ENCODE data around the gene FAM118A. TPM values are rescaled to one million over a fixed set of nuclear protein-coding genes. Genes with fewer than 3 reads are reported as not detected.

The FAM118A gene
- total and polyA plus RNA-seq, 11 donors = 4.0 to 46.8 (median 15.0) TPM

DNA sequence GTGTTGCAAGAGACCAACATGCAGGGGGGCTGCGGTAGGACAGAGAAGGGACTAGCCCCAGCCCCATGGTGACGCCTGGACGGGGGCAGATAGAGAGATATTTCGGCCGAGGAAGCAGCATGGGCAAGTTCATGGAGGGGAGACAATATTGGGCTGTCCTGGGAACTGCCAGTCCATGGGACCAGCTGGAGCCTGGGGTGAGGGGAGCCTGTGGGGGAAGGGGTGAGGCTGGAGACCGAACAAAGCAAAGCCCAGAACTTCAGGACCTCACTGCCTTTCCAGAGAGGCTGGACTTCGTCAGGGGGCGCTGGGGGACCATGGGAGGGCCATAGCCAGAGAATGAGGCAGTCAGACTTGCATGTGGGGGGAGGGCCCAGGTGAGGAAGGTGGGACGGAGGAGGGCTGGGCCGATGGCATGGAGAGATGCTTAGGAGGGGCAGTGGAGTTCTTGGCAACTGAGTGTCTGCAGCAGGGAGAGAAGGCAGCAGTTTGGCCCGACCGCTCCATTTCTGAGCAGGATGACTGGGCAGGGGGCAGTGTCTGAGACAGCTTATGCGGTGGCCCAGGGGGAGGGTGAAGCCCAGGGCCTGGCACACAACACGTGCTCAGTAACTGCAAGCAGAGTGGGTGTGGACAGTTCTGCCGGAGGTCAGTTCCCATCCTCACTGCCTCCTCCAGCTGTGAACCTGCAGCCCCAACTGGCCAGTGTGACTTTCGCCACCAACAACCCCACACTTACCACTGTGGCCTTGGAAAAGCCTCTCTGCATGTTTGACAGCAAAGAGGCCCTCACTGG is 24.3 kb upstream of the FAM118A start:
- WGBS, 4 donors = 38 to 57% (median 44%) methylated on average over 13 to 16 of the region's 16 CpGs
- intact Hi-C loops (cut with DNase I) = loop anchor here in 1 of 10 donors (2.0 kb wide), 1 partner anchor 23 kb away; the partner anchor contains the start of gene FAM118A

DNA sequence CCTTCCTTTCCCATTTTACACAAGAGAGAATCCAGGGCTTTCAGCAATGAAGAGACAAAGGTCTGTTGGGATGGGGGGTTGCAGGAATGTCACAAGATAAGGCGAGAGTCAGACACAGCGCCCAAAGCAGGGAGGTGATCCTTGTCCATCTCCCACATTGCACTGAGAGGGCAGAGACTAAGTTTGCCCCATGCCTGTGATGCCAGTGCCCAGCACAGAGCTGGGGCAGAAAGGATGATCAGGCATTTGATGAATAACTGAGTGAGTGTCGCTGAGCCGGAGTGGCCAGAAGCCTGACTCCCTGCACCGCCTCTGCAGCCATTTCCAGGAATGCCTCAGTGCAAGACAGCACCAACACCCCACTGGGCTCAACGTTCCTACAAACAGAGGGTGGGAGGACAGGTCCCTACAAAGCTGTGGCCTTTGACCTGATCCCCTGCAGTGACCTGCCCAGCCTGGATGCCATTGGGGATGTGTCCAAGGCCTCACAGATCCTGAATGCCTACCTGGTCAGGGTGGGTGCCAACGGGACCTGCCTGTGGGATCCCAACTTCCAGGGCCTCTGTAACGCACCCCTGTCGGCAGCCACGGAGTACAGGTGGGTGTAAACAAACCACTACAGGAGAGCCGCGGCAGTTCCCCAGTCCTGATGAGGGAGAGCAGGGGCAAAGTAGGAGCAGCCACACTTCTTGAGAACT is 22.7 kb upstream of the FAM118A start:
- H3K9me3 ChIP-seq = no peaks in the 10 kb centered on the region
- DNase-seq (no peak), ATAC-seq (no peak)
- 73 to 81% (median 76%) methylated on average over 10 to 12 of the region's 12 CpGs for whole genome bisulfite sequencing, 4 donors
- peaks cover 0 to 28% (median 6%) of the 10 kb centered on the region in 12 donors for H3K4me1 ChIP-seq
- intact Hi-C loops (cut with DNase I) = no loop called here
- no peak overlapping the region for H3K27ac ChIP-seq
- no peak overlapping the region for H3K4me3 ChIP-seq
- peaks cover 0 to 25% (median 0%) of the 10 kb centered on the region in 9 donors for H3K27me3 ChIP-seq
- H3K36me3 ChIP-seq = no peaks in the 10 kb centered on the region
- TF ChIP-seq POLR2A (IDR thresholded peaks at IDR 0.05) (no peak), CTCF (IDR thresholded peaks at IDR 0.05) (no peak)

More for the DNA sequence above, 24.3 kb upstream of the FAM118A start:
- TF ChIP-seq CTCF (IDR thresholded peaks at IDR 0.05) = peak in 2 of 12 donors; percentile 8 to 12
- no peak for TF ChIP-seq POLR2A (IDR thresholded peaks at IDR 0.05)
- no peaks in the 10 kb centered on the region for H3K36me3 ChIP-seq
- no peak overlapping the region for H3K27ac ChIP-seq
- ATAC-seq = peak in 3 of 4 donors; percentile 17 to 22 (median 18)
- DNase-seq = no peak
- H3K4me3 ChIP-seq = peak overlapping the region in 7 of 12 donors; percentile 36 to 53 (median 40)
- peaks cover 0 to 20% (median 0%) of the 10 kb centered on the region in 9 donors for H3K27me3 ChIP-seq
- H3K4me1 ChIP-seq = peaks cover 0 to 26% (median 7%) of the 10 kb centered on the region in 12 donors
- no peaks in the 10 kb centered on the region for H3K9me3 ChIP-seq

- DNase-seq (peak in 1 of 5 donors; percentile 54), ATAC-seq (peak in 3 of 4 donors; percentile 43 to 51 (median 49))
- intact Hi-C loops (cut with DNase I) = no loop called here
These were observed 19.3 kb upstream of the FAM118A start for GRCh38 chr22:45290410-45290936.

More at GRCh38 chr22:45290410-45290936, 19.3 kb upstream of the FAM118A start:
- no peaks in the 10 kb centered on the region for H3K36me3 ChIP-seq
- H3K4me1 ChIP-seq = peaks cover 0 to 24% (median 0%) of the 10 kb centered on the region in 12 donors
- peaks cover 0 to 8% (median 0%) of the 10 kb centered on the region in 9 donors for H3K27me3 ChIP-seq
- no peaks in the 10 kb centered on the region for H3K9me3 ChIP-seq
- WGBS, 4 donors = 37 to 43% (median 41%) methylated on average over 14 to 18 of the region's 18 CpGs
- H3K4me3 ChIP-seq = no peak overlapping the region
- H3K27ac ChIP-seq = no peak overlapping the region
- TF ChIP-seq POLR2A (IDR thresholded peaks at IDR 0.05) (no peak), CTCF (IDR thresholded peaks at IDR 0.05) (no peak)
